Tibial nerve (tissue), 4 donors: ENCODE measurements around the gene SHROOM2.

ENCODE experiments used
- EP300 ChIP-seq, 2 donors: sonication (generic); formaldehyde crosslinking; IDR thresholded peaks; one replicate each; pipeline ENCODE4 v1.6.1; 2017; ENCODE audit warnings: antibody characterized with exemption in 2 of 2, mild to moderate bottlenecking in 1 of 2
- POLR2A ChIP-seq, 2 donors: fragments of 450-650 bp; IDR thresholded peaks; one replicate each; pipeline ENCODE4 v1.6.1; 2017; ENCODE audit warnings: antibody characterized with exemption in 2 of 2, mild to moderate bottlenecking in 2 of 2, moderate library complexity in 2 of 2
- TF ChIP-seq, protein P1 (sequence below), 5 experiments: fragments of 200-600 bp in 3 of 5; fragments of 450-650 bp in 2 of 5; sonication (generic) in 3 of 5; IDR thresholded peaks; one replicate each; pipeline ENCODE4 v1.5.1; 2016 to 2019; ENCODE audit warnings: antibody characterized with exemption in 5 of 5, mild to moderate bottlenecking in 3 of 5, moderate library complexity in 2 of 5

GRCh38 chrX:9927698-9928482 is 141.7 kb downstream of the SHROOM2 start:
- TF ChIP-seq, protein P1, sequence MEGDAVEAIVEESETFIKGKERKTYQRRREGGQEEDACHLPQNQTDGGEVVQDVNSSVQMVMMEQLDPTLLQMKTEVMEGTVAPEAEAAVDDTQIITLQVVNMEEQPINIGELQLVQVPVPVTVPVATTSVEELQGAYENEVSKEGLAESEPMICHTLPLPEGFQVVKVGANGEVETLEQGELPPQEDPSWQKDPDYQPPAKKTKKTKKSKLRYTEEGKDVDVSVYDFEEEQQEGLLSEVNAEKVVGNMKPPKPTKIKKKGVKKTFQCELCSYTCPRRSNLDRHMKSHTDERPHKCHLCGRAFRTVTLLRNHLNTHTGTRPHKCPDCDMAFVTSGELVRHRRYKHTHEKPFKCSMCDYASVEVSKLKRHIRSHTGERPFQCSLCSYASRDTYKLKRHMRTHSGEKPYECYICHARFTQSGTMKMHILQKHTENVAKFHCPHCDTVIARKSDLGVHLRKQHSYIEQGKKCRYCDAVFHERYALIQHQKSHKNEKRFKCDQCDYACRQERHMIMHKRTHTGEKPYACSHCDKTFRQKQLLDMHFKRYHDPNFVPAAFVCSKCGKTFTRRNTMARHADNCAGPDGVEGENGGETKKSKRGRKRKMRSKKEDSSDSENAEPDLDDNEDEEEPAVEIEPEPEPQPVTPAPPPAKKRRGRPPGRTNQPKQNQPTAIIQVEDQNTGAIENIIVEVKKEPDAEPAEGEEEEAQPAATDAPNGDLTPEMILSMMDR (IDR thresholded peaks at IDR 0.05) = no peak
- TF ChIP-seq POLR2A (IDR thresholded peaks at IDR 0.05) (no peak), EP300 (IDR thresholded peaks at IDR 0.05) (no peak)
